Type B pancreatic cell (in vitro differentiated cells): ENCODE data around the gene TRIM66. TPM values are rescaled to one million over a fixed set of nuclear protein-coding genes. Genes with fewer than 3 reads are reported as not detected.

Experiments used
- DNase-seq: peaks from one replicate; pipeline ENCODE4 v3.0.0; 2021; ENCODE audit warnings: mixed read lengths; ENCODE audit not compliant: unreplicated experiment; ENCODE audit errors: extremely low spot score
- H3K27ac Mint-ChIP-seq: 2 replicates; pipeline ENCODE4 v1.8.0; 2021; ENCODE audit warnings: mild to moderate bottlenecking, mixed read lengths
- H3K27me3 Mint-ChIP-seq: 2 replicates; pipeline ENCODE4 v1.8.0; 2021; ENCODE audit warnings: mixed read lengths
- H3K36me3 Mint-ChIP-seq: 2 replicates; pipeline ENCODE4 v1.8.0; 2021; ENCODE audit warnings: mixed read lengths
- H3K4me1 Mint-ChIP-seq: one replicate; pipeline ENCODE4 v1.8.0; 2021; ENCODE audit warnings: mixed read lengths; ENCODE audit not compliant: unreplicated experiment
- H3K4me3 Mint-ChIP-seq: 2 replicates; pipeline ENCODE4 v1.8.0; 2021; ENCODE audit warnings: mild to moderate bottlenecking, mixed read lengths
- H3K9me3 Mint-ChIP-seq: 2 replicates; pipeline ENCODE4 v1.8.0; 2021; ENCODE audit warnings: mixed read lengths
- total RNA-seq: library from RNA; stranded (reverse); gene quantifications from 2 replicates; pipeline ENCODE4 v1.2.1, GENCODE V29; 2021; ENCODE audit warnings: low replicate concordance
- TF ChIP-seq, protein P1 (sequence below): fragments of 200-600 bp; sonication (generic); conservative IDR thresholded peaks from 2 replicates; pipeline ENCODE4 v1.5.0; 2021; ENCODE audit warnings: antibody characterized with exemption, mild to moderate bottlenecking

TRIM66 gene
- total RNA-seq, 1 donor from 2014 or later, result 5.9 TPM

DNA sequence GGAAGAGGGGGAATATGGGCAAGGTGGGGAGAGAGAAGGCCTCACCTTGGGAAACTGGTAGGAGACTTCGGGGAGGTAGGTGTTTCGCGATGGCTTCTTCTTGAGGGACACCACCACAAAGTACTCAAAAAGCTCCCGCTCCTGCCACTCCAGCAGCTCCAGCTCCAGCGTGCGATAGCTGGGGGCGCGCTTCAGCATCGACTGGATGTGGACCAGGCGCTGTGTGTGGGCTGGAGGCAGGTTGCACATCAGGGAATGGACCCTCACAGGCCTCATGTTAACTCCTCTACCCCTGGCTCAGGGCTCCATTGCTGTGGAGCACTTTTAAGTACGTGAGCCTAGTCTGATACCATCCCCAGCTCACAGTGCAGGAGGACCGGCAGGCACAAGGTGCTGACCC lies 30.0 kb upstream of the TRIM66 start:
- TF ChIP-seq, protein P1, sequence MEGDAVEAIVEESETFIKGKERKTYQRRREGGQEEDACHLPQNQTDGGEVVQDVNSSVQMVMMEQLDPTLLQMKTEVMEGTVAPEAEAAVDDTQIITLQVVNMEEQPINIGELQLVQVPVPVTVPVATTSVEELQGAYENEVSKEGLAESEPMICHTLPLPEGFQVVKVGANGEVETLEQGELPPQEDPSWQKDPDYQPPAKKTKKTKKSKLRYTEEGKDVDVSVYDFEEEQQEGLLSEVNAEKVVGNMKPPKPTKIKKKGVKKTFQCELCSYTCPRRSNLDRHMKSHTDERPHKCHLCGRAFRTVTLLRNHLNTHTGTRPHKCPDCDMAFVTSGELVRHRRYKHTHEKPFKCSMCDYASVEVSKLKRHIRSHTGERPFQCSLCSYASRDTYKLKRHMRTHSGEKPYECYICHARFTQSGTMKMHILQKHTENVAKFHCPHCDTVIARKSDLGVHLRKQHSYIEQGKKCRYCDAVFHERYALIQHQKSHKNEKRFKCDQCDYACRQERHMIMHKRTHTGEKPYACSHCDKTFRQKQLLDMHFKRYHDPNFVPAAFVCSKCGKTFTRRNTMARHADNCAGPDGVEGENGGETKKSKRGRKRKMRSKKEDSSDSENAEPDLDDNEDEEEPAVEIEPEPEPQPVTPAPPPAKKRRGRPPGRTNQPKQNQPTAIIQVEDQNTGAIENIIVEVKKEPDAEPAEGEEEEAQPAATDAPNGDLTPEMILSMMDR, result no peak
- H3K4me1 Mint-ChIP-seq, result peaks cover 5% of the 10 kb centered on the region
- no peak overlapping the region for H3K4me3 Mint-ChIP-seq
- H3K27me3 Mint-ChIP-seq, result no peaks in the 10 kb centered on the region
- no peak for DNase-seq
- H3K9me3 Mint-ChIP-seq, result no peaks in the 10 kb centered on the region
- no peak overlapping the region for H3K27ac Mint-ChIP-seq
- H3K36me3 Mint-ChIP-seq, result peaks cover 22% of the 10 kb centered on the region

DNA sequence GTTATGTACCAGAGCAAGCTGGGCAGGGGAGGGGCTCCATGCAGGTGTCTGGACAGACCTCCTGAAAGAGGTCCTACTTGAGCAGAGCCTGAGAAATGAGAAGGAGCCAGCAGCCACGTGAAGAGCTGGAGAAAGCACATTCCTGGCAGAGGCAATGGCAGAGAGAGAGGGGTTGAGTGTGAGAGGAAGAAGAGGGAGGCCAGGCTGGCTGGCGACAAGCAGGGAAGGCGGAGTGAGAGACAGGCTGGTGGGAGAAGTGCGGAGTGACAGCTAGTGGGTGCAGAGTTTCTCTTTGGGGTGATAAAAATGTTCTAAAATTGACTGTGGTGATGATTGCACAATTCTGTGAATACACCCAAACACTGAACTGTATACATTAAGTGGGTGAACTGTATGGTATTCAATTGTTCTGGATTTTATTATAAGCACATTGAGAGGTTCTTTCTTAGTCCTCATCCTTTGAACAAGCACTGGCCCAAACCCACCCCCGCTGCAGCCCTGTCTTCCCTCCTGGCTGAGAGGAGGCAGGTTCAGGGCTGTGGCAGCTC lies 29.5 kb upstream of the TRIM66 start:
- Mint-ChIP-seq H3K4me3 (no peak overlapping the region), H3K27ac (peak overlapping the region; percentile 27), H3K4me1 (peaks cover under 1% of the 10 kb centered on the region), H3K36me3 (peaks cover 19% of the 10 kb centered on the region), H3K27me3 (no peaks in the 10 kb centered on the region), H3K9me3 (no peaks in the 10 kb centered on the region)
- TF ChIP-seq, protein P1, result no peak
- DNase-seq, result no peak

DNA sequence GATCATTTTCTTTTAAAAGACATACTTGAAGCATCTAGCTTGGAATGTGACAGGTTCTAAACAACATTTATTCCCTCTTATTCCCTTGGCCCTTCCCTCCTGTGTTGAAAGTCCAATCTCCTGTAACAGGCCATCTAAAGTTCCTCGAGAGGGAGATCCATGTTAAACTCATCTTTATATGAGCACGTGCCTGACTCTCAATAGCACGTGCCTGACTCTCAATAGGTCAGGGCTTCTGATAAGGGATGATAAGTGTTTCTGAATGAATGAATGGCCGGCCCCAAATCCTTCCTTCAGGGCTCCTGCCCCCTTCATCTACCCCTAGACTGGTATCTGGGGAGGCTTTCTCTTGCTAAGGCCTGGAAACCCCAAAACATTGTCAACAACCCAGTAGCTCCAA lies 27.3 kb upstream of the TRIM66 start:
- Mint-ChIP-seq H3K27ac (no peak overlapping the region), H3K36me3 (peaks cover 29% of the 10 kb centered on the region)
- TF ChIP-seq, protein P1, result no peak

DNA sequence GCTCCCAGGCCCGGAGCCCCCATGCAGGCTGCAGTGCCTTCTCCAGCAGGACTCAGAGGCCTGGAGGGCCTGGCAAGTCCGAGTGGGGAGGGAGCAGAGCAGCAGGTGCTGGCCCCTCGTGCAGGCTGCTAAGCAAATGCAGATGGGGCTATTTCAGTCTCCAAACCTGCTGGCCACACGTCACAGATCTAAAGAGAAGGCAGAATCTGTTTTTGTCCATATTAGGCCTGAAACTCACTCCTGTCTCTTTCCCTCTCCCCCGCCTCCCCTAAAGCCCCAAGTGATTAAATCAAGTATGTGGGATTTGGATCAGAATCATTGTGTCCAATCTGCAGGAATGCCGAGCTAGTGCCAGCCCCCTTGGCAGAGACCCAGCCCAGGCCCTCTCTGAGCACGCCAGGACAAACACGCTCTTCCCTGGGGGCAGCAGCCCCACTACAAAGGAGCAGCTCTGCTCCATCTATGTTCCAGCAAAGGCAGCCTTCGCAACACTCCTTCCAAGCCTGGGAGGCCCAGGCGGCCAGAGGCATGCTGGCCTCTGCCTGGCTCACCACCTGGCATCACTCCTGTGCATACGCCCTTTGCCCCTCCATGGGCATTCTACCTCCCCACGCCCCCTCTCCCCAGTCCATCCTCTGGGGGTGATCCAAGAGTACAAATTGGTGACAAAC lies 26.7 kb upstream of the TRIM66 start:
- Mint-ChIP-seq H3K27me3 (no peaks in the 10 kb centered on the region), H3K9me3 (no peaks in the 10 kb centered on the region), H3K36me3 (peaks cover 25% of the 10 kb centered on the region), H3K4me3 (no peak overlapping the region), H3K4me1 (no peaks in the 10 kb centered on the region), H3K27ac (no peak overlapping the region)
- TF ChIP-seq, protein P1, result no peak
- DNase-seq, result no peak

More for the DNA sequence above, 27.3 kb upstream of the TRIM66 start:
- Mint-ChIP-seq H3K9me3 (no peaks in the 10 kb centered on the region), H3K4me1 (no peaks in the 10 kb centered on the region), H3K27me3 (no peaks in the 10 kb centered on the region), H3K4me3 (no peak overlapping the region)
- no peak for DNase-seq

DNA sequence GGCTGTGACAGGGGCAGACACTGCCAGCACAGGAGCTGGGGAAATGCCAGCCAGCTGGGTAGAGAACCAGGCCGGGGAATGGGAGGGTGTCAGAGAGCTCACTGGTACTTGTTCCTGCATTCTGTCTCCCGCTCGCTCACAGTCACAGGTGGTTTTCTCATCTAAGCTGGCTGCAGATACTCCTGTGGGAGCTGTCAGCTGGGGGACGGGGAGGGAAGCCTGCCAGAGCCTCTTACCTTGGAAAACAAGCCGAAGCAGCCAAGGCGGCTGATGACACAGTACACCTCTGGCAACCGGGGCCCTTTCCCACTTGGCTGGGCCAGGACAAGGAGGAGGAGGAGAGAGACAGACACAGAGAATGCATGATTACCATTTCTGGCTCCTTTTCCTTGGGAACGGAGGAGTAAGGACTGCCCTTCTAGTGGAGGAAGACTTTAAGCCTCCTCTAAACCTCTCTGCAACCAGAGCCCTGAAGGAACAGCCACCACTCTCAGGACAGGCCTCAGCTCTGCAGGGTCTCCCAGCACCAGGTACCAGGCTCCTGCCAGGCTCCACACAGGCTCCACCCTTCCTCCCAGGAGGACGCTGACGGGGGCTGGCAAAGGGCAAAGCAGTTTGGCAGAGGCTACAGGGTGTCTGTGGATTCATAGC lies 25.2 kb upstream of the TRIM66 start:
- H3K4me1 Mint-ChIP-seq, result no peaks in the 10 kb centered on the region
- peaks cover 20% of the 10 kb centered on the region for H3K36me3 Mint-ChIP-seq
- no peak overlapping the region for H3K27ac Mint-ChIP-seq
- DNase-seq, result no peak
- no peaks in the 10 kb centered on the region for H3K27me3 Mint-ChIP-seq
- TF ChIP-seq, protein P1, result no peak
- no peaks in the 10 kb centered on the region for H3K9me3 Mint-ChIP-seq
- no peak overlapping the region for H3K4me3 Mint-ChIP-seq
